OCI-LY7 (cell line): ENCODE data around the gene KIAA0513.

Source experiments
- EZH2phosphoT487 ChIP-seq: fragments of 200-600 bp; sonication (generic); IDR thresholded peaks from 2 replicates; pipeline ENCODE4 v1.6.1; 2018; ENCODE audit warnings: low read depth, borderline replicate concordance, mild to moderate bottlenecking, mixed run types, antibody characterized with exemption, low read length, moderate library complexity, mixed read lengths
- TF ChIP-seq, protein P1 (sequence below): fragments of 200-600 bp; sonication (generic); conservative IDR thresholded peaks from 2 replicates; pipeline ENCODE4 v1.5.1; 2014; ENCODE audit warnings: mild to moderate bottlenecking, antibody characterized with exemption, low read length, moderate library complexity, mixed read lengths

DNA sequence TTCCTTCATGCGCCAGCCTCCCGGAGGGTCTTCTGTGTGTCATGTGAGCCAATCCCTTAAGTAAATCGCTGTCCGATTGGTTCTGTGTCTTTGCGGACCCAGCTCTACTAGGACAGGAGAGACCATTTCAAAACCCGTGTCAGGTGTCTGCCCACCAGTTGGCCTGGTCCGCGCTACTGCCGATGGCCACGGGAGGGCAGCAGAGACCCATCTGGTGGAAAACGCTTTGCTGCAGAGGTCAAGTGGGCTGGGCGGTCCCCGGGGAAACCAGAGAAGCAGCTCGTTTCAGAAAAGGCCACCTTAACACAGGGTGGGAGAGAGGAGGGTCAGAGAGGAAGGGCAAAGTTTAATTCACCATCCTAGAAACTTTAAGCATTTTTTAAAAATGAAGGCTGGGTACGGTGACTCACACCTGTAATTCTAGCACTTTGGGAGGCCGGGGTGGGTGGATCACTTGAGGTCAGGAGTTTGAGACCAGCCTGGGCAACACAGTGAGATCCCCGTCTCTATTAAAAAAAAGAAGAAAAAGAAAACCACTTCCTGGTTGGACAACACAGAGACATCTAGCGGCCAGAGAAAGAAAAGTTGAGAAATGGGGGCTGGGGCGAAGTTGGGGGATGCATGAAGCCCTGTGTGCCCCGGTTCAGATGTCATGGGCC lies 87.4 kb downstream of the KIAA0513 start:
- TF ChIP-seq, protein P1, sequence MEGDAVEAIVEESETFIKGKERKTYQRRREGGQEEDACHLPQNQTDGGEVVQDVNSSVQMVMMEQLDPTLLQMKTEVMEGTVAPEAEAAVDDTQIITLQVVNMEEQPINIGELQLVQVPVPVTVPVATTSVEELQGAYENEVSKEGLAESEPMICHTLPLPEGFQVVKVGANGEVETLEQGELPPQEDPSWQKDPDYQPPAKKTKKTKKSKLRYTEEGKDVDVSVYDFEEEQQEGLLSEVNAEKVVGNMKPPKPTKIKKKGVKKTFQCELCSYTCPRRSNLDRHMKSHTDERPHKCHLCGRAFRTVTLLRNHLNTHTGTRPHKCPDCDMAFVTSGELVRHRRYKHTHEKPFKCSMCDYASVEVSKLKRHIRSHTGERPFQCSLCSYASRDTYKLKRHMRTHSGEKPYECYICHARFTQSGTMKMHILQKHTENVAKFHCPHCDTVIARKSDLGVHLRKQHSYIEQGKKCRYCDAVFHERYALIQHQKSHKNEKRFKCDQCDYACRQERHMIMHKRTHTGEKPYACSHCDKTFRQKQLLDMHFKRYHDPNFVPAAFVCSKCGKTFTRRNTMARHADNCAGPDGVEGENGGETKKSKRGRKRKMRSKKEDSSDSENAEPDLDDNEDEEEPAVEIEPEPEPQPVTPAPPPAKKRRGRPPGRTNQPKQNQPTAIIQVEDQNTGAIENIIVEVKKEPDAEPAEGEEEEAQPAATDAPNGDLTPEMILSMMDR: peak; percentile 98
- no peak for TF ChIP-seq EZH2phosphoT487
